Hematopoietic multipotent progenitor cell treated with erythropoietin and hydrocortisone succinate and interleukin-3 and kit ligand, for 8 days (in vitro differentiated cells): Measurements from ENCODE around the gene ITPA.
"Not testable (repeated sequence)": the region's sequence is repeated elsewhere in the genome, so short reads cannot be mapped to it uniquely, and the experiment has no call there.

Experiments used
- DNase-seq: peaks from one replicate; pipeline ENCODE4 v3.0.0-alpha.2; 2015

The ITPA gene

GRCh38 chr20:3203315-3204123, 5.8 kb upstream of the ITPA start:
- peak; percentile 82 for DNase-seq

GRCh38 chr20:3204124-3204794, 5.0 kb upstream of the ITPA start, which contains the start of gene DDRGK1:
DDRGK1 (minus strand) TSS chr20:3204682; CDS start chr20:3204627, 55 bp downstream.
- peak; percentile 89 for DNase-seq

- DNase-seq = peak; percentile 35
These were observed 477 bp upstream of the ITPA start for GRCh38 chr20:3208786-3209256.

- peak; percentile 36 for DNase-seq
These were observed 634 bp downstream of the ITPA start for GRCh38 chr20:3209946-3210317.

- no peak for DNase-seq
These were observed 1.0 kb downstream of the ITPA start for GRCh38 chr20:3210346-3210745.

- DNase-seq = no peak
These were observed 3.9 kb downstream of the ITPA start for GRCh38 chr20:3213226-3213625.

- DNase-seq = not testable (repeated sequence)
These were observed 6.1 kb downstream of the ITPA start for GRCh38 chr20:3215359-3215917.

- DNase-seq = peak; percentile 64
These were observed 9.2 kb downstream of the ITPA start for GRCh38 chr20:3218307-3218988.

GRCh38 chr20:3221398-3222226, 12.3 kb downstream of the ITPA start:
- DNase-seq = no peak

- no peak for DNase-seq
These were observed 13.6 kb downstream of the ITPA start for GRCh38 chr20:3222635-3223600.

- DNase-seq = no peak
These were observed 14.3 kb downstream of the ITPA start for GRCh38 chr20:3223651-3223993.

GRCh38 chr20:3223994-3224680, 14.8 kb downstream of the ITPA start:
- DNase-seq = no peak

GRCh38 chr20:3224681-3225421, 15.6 kb downstream of the ITPA start:
- DNase-seq = peak; percentile 42

GRCh38 chr20:3226093-3226492, 16.8 kb downstream of the ITPA start:
- no peak for DNase-seq

GRCh38 chr20:3226864-3227263, 17.6 kb downstream of the ITPA start:
- no peak for DNase-seq

- no peak for DNase-seq
These were observed 18.2 kb downstream of the ITPA start for GRCh38 chr20:3227506-3227905.

- DNase-seq = no peak
These were observed 18.8 kb downstream of the ITPA start for GRCh38 chr20:3227936-3228749.

GRCh38 chr20:3228750-3229032, 19.4 kb downstream of the ITPA start:
- no peak for DNase-seq

- DNase-seq = no peak
These were observed 19.9 kb downstream of the ITPA start for GRCh38 chr20:3229158-3229557.
